ENCODE data around the gene EVI5.
"Not testable (repeated sequence)": the region's sequence is repeated elsewhere in the genome, so short reads cannot be mapped to it uniquely, and the experiment has no call there.

Gene EVI5

DNA sequence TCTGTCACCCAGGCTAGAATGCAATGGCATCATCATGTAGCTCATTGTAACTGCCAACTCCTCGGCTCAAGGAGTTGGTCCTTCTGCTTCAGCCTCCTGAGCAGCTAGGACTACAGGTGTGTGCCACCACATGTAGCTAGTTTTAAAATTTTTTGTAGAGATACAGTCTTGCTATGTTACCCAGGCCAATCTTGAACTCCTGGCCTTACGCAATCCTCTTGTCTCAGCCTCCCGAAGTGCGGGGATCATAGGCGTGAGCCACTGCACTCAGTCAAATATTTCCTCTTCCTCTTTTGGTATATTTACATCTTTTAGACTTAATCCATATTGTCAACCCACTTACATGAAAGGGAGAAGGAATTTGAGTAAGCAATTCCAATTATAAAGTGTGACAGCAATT, 121.1 kb downstream of the EVI5 start:
- no peak for DNase-seq

DNA sequence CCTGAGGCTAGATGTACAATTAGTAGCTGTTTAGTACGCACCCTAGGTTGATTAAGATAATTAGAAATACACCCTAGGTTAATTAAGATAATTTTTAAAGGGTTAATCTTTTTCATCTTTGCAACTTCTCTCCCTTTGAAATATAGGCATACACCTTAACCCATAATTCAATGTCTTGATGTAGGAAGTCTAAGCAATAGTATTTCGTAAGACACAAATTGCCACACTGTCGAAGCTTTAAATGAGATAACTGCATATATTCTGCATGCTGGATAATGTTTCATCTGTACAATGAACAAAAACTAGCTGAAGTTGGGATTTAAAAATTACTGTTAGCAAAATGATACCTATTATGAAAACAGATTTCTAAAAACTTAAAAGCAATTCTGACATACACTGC, 122.9 kb downstream of the EVI5 start:
- DNase-seq = no peak

DNA sequence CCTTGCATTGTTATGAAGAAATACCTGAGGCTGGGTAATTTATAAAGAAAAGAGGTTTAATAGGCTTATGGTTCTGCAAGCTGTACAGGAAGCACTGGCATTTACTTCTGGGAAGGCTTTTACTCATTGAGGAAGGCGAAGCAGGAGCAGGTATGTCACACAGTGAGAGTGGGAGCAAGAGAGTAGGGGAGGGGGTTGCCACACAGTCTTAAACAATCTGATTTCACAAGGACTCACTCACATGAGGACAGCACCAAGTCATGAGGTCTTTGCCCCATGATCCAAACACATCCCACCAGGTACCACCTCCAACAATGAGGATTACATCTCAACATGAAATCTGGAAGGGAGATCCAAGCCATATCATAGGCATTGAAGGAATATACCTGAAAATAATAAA, 127.2 kb downstream of the EVI5 start:
- DNase-seq = no peak

- no peak for DNase-seq
These were observed 129.6 kb downstream of the EVI5 start for GRCh38 chr1:92655197-92655801.

DNA sequence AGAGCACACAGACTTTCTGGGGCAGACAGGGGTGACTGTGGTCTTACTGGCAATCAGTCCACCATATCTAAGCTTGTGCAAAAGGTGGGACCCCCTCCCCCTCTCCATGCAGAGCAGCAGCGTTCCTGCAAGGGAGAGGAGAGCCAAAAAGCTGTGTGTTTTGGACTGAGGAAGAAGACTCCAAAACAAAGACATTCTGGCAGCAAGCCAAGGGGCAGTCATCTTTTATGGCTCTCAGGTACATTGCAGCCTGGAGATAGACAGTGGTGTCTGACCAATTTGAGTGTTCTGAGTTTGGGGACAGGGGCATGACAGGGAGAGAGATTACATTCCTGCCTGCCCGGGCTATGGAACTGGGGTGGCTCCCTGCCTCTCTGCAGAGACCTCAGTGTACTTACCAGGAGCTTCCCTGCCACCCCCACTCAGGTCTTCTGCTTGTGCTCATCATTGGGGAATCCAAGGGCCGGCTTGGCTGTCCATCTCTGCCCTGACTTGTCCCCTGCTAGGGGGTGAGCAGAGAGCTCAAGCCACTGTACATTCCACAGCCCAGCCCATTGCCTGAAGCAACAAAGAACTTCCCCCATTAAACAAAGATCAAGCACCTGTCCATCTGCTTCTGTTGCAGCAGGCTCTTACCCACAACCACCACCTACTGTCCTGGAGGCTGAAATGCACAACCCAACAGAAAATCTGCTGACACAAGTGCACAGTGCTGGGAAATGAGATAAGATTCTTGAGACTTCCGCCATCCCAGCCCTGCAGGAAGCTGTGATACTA, 131.1 kb downstream of the EVI5 start:
- DNase-seq = no peak

DNA sequence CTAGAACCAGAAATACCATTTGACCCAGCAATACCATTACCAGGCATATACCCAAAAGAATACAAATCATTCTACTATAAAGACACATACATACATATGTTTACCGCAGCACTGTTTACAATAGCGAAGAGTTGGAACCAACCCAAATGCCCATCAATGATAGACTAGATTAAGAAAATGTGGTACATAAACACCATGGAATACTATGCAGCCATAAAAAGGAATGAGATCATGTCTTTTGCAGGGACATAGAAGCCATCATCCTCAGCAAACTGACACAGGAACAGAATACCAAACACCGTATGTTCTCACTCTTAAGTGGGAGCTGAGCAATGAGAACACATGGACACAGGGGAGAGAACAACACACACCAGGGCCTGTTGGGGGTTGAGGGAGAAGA, 144.2 kb downstream of the EVI5 start:
- not testable (repeated sequence) for DNase-seq

- no peak for DNase-seq
These were observed 146.4 kb downstream of the EVI5 start for GRCh38 chr1:92638498-92638897.

DNA sequence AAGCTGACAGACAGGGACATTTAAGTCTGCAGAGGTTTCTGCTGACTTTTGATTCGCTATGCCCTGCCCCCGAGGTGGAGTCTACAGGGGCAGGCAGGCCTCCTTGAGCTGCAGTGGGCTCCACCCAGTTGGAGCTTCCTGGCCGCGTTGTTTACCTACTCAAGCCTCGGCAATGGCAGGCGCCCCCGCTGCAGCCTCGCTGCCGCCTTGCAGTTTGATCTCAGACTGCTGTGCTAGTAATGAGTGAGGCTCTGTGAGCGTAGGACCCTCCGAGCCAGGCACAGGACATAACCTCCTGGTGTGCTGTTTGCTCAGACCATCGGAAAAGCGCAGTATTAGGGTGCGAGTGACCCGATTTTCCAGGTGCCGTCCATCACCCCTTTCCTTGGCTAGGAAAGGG, 149.7 kb downstream of the EVI5 start:
- DNase-seq = not testable (repeated sequence)

DNA sequence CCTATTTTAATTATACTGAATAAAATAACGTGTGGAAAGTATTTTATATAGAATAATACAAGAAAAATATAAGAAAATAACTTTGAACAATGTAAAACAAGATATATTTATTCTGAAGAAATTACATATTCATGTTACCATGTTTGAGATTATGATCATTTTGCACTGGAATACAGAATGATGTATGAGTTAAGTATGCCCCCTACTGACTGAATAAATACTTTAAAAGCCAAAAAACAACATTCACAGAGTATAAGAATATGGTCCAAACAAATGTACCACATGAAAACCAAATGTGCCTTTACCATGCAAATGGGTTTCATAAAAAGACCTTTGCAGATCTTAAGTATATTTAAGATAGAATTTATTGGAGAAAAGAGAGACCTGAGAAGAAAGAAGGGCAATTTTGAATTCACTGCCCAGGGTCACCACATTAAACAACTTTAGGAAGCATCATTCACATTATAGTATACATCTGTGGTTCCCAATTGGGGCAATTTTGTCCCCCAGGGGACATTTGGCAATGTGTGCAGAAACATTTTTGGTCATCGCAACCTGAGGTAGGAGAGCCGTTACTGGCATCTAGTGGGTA, 161.6 kb downstream of the EVI5 start:
- DNase-seq = peak; percentile 14

GRCh38 chr1:92619466-92620189, 165.3 kb downstream of the EVI5 start:
- DNase-seq = no peak

- DNase-seq = peak; percentile 18
These were observed 183.9 kb downstream of the EVI5 start for GRCh38 chr1:92601044-92601443.

DNA sequence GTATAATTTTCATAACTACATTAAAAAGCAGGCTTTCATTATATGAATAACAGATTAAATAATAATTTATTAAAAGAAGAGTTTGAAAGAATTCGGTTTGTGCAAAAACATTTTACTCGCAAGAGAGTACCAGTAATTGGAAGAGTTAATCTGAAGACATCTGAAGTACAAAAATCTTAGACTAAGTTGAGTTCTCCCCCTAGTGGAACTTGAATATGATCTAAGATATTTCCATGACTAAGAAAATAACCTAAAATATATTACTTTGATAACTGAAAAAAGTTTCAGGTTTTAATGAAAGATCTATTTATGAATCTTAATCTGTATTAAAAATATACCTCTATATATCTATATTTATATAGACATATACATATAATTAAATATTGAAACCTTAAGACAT, 185.7 kb downstream of the EVI5 start:
- DNase-seq = peak; percentile 30

- DNase-seq = not testable (repeated sequence)
These were observed 195.5 kb downstream of the EVI5 start for GRCh38 chr1:92589361-92589760.

GRCh38 chr1:92587445-92587844, 197.5 kb downstream of the EVI5 start:
- DNase-seq = no peak

DNA sequence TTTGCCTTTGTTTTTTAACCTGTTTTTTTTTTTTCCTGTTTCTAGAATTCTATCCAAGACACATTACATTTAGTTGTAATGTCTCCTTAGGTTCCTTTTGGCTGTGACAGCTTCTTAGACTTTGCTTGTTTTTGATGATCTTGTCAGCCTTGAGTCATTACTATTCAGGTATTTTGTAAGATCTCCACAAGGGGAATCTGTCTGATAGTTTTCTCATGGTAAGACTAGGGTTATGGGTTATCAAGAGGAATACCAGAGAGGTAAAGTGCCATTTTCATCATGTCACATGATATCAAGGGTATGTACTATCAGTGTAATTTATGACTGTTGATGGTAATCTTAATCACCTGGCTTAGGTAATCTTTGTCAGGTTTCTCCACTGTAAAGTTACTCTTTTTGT, 199.1 kb downstream of the EVI5 start:
- no peak for DNase-seq

- not testable (repeated sequence) for DNase-seq
These were observed 200.1 kb downstream of the EVI5 start for GRCh38 chr1:92584810-92585209.

GRCh38 chr1:92583821-92584760, 200.8 kb downstream of the EVI5 start:
- peak; percentile 57 for DNase-seq

DNA sequence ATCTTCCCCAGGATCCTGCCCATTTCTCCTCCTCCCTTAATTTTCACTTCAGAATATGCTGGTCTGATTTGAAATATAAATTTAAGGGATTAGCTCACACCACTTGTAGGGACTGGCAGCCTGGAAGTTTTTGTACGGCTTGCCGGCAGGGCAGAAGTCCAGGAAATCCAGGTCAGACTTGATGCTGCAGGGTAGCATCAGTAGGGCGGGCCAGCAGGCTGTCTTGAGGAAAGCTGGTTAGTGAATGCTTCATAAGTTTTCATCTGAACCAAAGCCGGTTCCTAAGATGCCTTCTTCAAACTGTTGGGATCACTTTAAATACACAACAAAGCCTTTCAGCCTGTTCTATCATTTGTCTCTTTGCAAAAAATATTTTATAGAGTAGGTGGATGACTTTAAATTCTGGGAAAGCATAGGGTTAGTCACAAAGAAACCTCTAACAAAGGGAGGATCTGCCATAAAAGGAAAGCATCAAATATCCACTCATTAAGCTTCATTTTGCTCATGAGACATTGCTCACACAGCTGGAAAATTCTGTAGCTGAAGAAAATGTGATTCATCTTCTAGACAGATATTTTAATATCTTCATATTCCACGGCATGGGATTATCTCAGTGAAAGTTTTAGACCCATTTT, 207.5 kb downstream of the EVI5 start:
- DNase-seq = peak; percentile 47

- no peak for DNase-seq
These were observed 209.8 kb downstream of the EVI5 start for GRCh38 chr1:92575123-92575522.

DNA sequence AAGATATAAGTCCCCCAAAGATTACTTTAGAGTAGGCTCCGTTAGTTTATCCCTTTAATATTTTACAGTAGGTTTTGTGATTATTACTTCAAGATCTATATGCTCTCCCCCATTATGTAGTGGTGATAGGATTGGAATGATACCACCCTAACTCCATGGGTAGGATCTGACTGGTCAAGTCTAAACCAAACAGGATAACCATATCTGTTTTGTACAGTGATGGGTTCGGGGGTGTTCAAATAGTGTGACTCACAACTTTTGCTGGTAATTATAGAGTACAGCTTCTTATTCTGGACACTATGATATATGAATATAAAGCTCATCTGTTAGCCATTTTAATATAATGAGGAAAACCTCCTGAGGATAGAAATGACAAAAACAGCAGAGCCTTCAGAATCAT, 212.4 kb downstream of the EVI5 start:
- DNase-seq = no peak

DNA sequence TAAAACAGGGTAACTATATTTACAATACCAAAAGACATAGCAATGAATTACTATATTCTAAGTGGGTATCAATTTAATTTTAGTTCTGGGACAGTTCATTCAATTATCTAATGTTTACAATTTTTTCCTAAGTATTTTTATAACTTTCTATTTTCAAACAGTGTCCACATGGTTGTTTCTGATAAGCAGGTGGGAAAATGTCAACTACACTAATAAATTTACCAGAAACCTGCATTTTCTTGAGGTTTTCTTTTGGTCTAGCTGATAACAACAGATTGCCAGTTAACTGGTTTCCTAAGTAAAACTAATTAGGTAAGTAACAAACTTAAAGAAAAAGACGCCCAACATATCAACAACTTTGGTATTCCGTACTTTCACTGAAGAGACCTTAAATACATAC, 213.3 kb downstream of the EVI5 start:
- no peak for DNase-seq
